C4-2B (cell line): ENCODE data around the gene NIPAL3.

Source experiments
- CTCF ChIP-seq: fragments of 450-650 bp; conservative IDR thresholded peaks from 2 replicates; pipeline ENCODE4 v1.5.1; 2017; ENCODE audit warnings: mild to moderate bottlenecking
- ZFX ChIP-seq: fragments of 450-650 bp; IDR thresholded peaks from 2 replicates; pipeline ENCODE4 v1.6.1; 2017

- no peak for TF ChIP-seq CTCF
- TF ChIP-seq ZFX = no peak
These were observed 2.1 kb downstream of the NIPAL3 start for GRCh38 chr1:24417681-24418080.
